ENCODE data around the gene EAF1.

Gene EAF1

DNA sequence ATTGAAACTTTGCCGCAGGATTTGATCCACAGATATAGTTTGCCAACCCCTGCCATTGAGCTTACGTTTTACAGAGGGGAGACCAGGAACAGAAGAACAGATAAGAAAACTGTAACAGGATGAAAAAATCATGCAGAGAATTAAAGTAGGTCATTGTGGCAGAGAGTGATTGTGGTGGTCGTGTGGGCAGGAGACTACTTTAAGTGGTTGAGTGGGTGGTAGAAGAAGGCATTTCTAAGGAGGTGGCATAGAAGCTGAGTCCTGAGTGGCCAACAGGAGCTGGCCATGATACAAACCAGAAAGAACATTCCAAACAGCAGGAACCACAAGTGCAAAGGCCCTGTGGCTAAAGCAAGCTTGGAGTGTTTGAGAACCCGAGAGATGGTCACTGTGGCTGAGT is 59.6 kb downstream of the EAF1 start:
- no peak for DNase-seq

DNA sequence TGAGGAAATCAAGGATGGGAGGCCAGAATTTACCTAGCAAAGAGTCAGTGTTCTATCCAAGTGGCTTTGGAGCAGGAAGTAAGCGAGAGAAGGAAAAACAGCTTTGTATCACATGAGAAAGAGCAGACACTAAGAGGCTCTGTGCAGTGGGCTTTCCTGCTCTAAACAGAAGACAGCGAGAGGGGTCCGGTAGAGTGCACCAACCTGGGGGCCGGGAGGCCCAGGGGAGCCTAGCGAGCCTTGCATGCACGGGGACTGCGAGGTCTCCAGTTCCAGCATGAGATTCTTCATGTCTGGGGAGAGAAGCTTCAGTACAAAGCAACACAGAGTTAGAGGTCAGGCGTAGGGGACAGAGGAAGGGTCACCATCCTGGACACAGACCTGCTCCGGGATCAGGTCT is 60.6 kb downstream of the EAF1 start:
- DNase-seq = no peak

DNA sequence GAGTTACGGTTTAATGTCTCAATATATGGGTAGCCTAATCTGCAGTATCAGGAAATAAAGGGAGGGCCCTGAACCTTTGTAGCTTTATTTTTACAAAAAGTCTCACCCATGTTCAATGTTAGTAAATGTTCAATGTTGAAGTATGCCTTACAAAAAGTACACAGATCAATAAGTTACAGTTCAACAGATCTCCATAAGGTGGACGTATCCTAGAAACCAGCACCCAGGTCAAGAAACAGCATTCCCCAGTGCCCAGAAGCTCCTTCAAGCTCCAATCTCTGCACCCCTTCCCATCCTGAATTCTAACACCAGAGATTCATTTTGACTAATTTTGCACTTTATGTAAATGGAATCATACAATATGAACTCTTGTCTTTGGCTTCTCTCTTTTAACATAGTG is 62.8 kb downstream of the EAF1 start:
- no peak for DNase-seq

DNA sequence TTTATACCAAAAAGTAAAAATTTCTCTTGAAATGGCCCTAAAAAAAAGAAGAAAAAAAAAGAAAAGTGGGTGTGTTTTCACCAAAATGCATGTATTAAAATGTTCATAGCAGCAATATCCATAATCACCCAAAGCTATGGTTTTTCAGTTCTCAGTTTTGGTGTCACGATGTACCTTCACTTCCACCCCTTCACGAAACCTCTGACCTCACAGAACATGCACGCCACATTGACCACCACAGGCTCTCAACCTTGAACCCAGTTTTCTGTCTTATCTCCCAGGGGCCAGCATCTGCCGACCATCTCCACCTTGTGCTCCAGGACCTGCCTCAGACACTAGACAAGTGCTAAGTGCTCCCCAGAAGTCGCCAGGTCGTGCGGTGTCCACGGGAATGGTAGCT is 63.7 kb downstream of the EAF1 start:
- no peak for DNase-seq

All from NCI-H1417 (cell line).